Measurements from ENCODE around the gene AOPEP.
A peak's percentile ranks its signal among the peaks of the same experiment; 100 is the strongest.

AOPEP gene

DNA sequence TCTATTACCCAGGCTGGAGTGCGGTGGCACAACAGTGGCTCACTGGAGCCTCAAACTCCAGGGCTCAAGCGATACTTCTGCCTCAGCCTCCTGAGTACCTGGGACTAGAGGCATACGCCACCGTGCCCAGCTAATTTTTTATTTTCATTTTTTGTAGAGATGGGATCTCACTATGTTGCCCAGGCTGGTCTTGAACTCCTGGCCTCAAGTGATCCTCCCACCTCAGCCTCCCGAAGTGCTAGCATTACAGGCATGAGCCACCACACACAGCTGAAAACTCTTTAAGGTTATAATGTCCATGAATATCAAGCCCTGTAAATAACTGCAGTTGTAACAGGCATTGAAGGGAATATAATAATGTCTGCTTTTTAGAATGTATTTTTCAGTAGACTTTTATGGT is 271.2 kb downstream of the AOPEP start:
- H3K9ac ChIP-seq (ENCODE audit: low read length in 2 of 2): no peak overlapping the region
- H3K4me3 ChIP-seq (ENCODE audit: low read length in 2 of 2): no peak overlapping the region
- no peaks in the 10 kb centered on the region for H3K9me3 ChIP-seq (ENCODE audit: control insufficient read depth in 2 of 2, low read length in 2 of 2)
- H3K36me3 ChIP-seq (ENCODE audit: control insufficient read depth in 2 of 2, insufficient read depth in 2 of 2, low read length in 2 of 2): no peaks in the 10 kb centered on the region
- peaks cover 28% of the 10 kb centered on the region for H3K4me1 ChIP-seq (ENCODE audit: control insufficient read depth, insufficient read depth, low read length)
- H3K27me3 ChIP-seq (ENCODE audit: control insufficient read depth in 1 of 2, insufficient read depth in 2 of 2, low read length in 2 of 2): no peaks in the 10 kb centered on the region
- H3K27ac ChIP-seq (ENCODE audit: low read length): no peak overlapping the region

GRCh38 chr9:94999832-95000231 is 273.3 kb downstream of the AOPEP start:
- Histone ChIP-seq H3K4me1 (ENCODE audit: control insufficient read depth, insufficient read depth, low read length) (peaks cover 28% of the 10 kb centered on the region), H3K27me3 (ENCODE audit: control insufficient read depth in 1 of 2, insufficient read depth in 2 of 2, low read length in 2 of 2) (no peaks in the 10 kb centered on the region), H3K27ac (ENCODE audit: low read length) (peak overlapping the region; percentile 42)

DNA sequence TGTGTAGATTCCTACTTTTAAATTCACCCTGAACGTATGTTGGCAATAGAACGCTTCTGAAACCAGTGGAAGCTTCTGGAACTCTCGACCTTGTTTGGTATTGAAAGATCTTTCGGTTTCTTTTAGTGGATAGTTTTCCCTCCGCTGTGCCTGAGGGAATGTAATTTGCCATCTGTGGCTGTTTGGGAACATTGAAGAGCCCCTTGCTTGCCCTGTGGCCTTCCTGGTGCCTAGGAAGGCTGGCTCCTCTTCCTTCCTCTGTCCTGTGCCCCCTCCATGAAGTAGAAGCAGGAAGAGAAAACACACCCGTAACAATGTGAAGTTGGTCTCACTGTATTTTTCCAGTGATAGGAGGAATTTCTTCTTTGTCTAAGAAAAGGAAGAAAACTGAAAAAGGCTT is 274.3 kb downstream of the AOPEP start:
- Histone ChIP-seq H3K4me1 (ENCODE audit: control insufficient read depth, insufficient read depth, low read length) (peaks cover 19% of the 10 kb centered on the region), H3K4me3 (ENCODE audit: low read length in 2 of 2) (peak overlapping the region in 1 of 2 donors; percentile 67), H3K9me3 (ENCODE audit: control insufficient read depth in 2 of 2, low read length in 2 of 2) (no peaks in the 10 kb centered on the region), H3K9ac (ENCODE audit: low read length in 2 of 2) (peak overlapping the region; percentile 56 to 77), H3K27me3 (ENCODE audit: control insufficient read depth in 1 of 2, insufficient read depth in 2 of 2, low read length in 2 of 2) (no peaks in the 10 kb centered on the region), H3K27ac (ENCODE audit: low read length) (peak overlapping the region; percentile 88), H3K36me3 (ENCODE audit: control insufficient read depth in 2 of 2, insufficient read depth in 2 of 2, low read length in 2 of 2) (no peaks in the 10 kb centered on the region)

More at GRCh38 chr9:94999832-95000231, 273.3 kb downstream of the AOPEP start:
- H3K4me3 ChIP-seq (ENCODE audit: low read length in 2 of 2): peak overlapping the region; percentile 23 to 29
- no peaks in the 10 kb centered on the region for H3K36me3 ChIP-seq (ENCODE audit: control insufficient read depth in 2 of 2, insufficient read depth in 2 of 2, low read length in 2 of 2)
- H3K9ac ChIP-seq (ENCODE audit: low read length in 2 of 2): peak overlapping the region; percentile 26 to 30
- H3K9me3 ChIP-seq (ENCODE audit: control insufficient read depth in 2 of 2, low read length in 2 of 2): no peaks in the 10 kb centered on the region

GRCh38 chr9:95001720-95002119 is 275.2 kb downstream of the AOPEP start:
- Histone ChIP-seq H3K27me3 (ENCODE audit: control insufficient read depth in 1 of 2, insufficient read depth in 2 of 2, low read length in 2 of 2) (no peaks in the 10 kb centered on the region), H3K9me3 (ENCODE audit: control insufficient read depth in 2 of 2, low read length in 2 of 2) (no peaks in the 10 kb centered on the region), H3K9ac (ENCODE audit: low read length in 2 of 2) (no peak overlapping the region), H3K36me3 (ENCODE audit: control insufficient read depth in 2 of 2, insufficient read depth in 2 of 2, low read length in 2 of 2) (no peaks in the 10 kb centered on the region), H3K4me1 (ENCODE audit: control insufficient read depth, insufficient read depth, low read length) (peaks cover 11% of the 10 kb centered on the region), H3K4me3 (ENCODE audit: low read length in 2 of 2) (no peak overlapping the region), H3K27ac (ENCODE audit: low read length) (peak overlapping the region; percentile 98)

DNA sequence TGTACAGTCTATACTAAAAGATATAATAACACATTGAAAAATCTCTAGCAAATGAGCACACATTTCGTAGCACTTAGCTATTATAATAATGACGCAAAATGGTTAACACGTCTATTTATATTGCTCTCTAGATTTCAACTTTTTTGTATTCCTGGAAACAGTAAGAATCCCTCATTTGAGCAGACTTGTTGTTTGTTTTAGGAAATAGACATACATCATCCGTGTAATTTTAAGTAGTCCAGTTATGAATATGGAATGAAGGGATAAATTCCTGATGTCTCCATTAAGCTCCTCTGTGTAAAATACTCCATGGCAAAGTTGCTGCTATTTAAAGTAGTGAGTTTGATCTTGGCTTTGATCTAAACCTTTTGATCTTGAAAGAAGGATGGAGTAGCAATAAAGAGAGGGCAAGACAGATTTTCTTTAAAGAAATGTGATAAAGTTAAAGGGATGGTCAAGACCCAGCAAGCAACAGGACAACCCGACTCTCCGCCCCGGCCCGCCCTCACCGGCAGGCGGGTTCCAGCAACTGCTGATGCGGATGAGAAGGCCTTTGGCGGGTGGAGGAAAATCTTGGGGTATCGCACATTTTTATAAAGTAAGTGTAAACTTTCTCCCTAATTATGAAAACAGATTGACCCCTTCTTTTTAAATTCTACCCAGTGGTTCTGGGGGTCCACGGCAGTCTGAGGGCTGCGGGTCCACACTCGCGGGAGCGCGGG is 277.4 kb downstream of the AOPEP start:
- H3K4me3 ChIP-seq (ENCODE audit: low read length in 2 of 2): peak overlapping the region; percentile 80 to 91
- peak overlapping the region; percentile 98 to 99 for H3K9ac ChIP-seq (ENCODE audit: low read length in 2 of 2)
- peak overlapping the region; percentile 98 for H3K27ac ChIP-seq (ENCODE audit: low read length)
- H3K4me1 ChIP-seq (ENCODE audit: control insufficient read depth, insufficient read depth, low read length): peaks cover 11% of the 10 kb centered on the region
- H3K27me3 ChIP-seq (ENCODE audit: control insufficient read depth in 1 of 2, insufficient read depth in 2 of 2, low read length in 2 of 2): no peaks in the 10 kb centered on the region
- peaks cover 0 to 2% of the 10 kb centered on the region in 2 donors for H3K36me3 ChIP-seq (ENCODE audit: control insufficient read depth in 2 of 2, insufficient read depth in 2 of 2, low read length in 2 of 2)
- H3K9me3 ChIP-seq (ENCODE audit: control insufficient read depth in 2 of 2, low read length in 2 of 2): no peaks in the 10 kb centered on the region

- peaks cover 0 to 2% of the 10 kb centered on the region in 2 donors for H3K36me3 ChIP-seq (ENCODE audit: control insufficient read depth in 2 of 2, insufficient read depth in 2 of 2, low read length in 2 of 2)
- H3K9me3 ChIP-seq (ENCODE audit: control insufficient read depth in 2 of 2, low read length in 2 of 2): no peaks in the 10 kb centered on the region
- peak overlapping the region; percentile 98 to 99 for H3K9ac ChIP-seq (ENCODE audit: low read length in 2 of 2)
- peak overlapping the region; percentile 80 to 91 for H3K4me3 ChIP-seq (ENCODE audit: low read length in 2 of 2)
- no peaks in the 10 kb centered on the region for H3K27me3 ChIP-seq (ENCODE audit: control insufficient read depth in 1 of 2, insufficient read depth in 2 of 2, low read length in 2 of 2)
- peaks cover 9% of the 10 kb centered on the region for H3K4me1 ChIP-seq (ENCODE audit: control insufficient read depth, insufficient read depth, low read length)
- H3K27ac ChIP-seq (ENCODE audit: low read length): peak overlapping the region; percentile 98
Measured at GRCh38 chr9:95004411-95005277, 278.1 kb downstream of the AOPEP start.

GRCh38 chr9:95005278-95006143 is 279.0 kb downstream of the AOPEP start:
- H3K27ac ChIP-seq (ENCODE audit: low read length): peak overlapping the region; percentile 98
- H3K9me3 ChIP-seq (ENCODE audit: control insufficient read depth in 2 of 2, low read length in 2 of 2): no peaks in the 10 kb centered on the region
- H3K4me3 ChIP-seq (ENCODE audit: low read length in 2 of 2): peak overlapping the region; percentile 80 to 89
- H3K36me3 ChIP-seq (ENCODE audit: control insufficient read depth in 2 of 2, insufficient read depth in 2 of 2, low read length in 2 of 2): peaks cover 0 to 4% of the 10 kb centered on the region in 2 donors
- no peaks in the 10 kb centered on the region for H3K27me3 ChIP-seq (ENCODE audit: control insufficient read depth in 1 of 2, insufficient read depth in 2 of 2, low read length in 2 of 2)
- peak overlapping the region; percentile 96 to 98 for H3K9ac ChIP-seq (ENCODE audit: low read length in 2 of 2)
- H3K4me1 ChIP-seq (ENCODE audit: control insufficient read depth, insufficient read depth, low read length): peaks cover 13% of the 10 kb centered on the region

DNA sequence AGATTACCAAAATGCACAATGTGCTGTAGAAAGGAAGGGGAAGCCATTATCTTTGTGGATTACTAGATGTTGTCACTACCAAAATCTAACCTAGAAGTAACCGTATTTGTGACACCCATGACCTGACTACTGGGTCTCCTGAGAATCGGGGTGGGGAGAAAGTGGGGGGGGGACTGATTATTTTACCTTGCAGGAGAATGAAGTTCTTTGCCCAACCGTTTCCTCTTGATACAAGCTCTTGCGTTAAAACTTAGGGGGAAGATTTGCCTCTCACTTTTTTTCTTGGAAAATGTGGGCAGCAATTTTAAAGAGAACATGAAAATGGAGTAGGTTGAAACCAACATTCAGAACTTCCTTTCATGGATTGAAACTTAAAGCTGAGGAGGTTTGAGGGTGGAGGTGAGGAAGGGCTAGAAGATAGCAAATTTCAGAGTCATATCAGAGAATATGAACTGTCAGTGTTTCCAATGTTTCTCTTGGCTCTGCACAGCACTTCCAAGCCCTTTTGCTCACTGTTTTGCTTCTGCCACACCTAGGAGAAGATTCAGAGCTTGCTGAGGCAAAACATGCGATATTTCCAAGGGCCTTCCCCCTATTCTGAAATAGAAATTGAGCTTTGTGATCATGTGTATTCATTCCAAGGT is 280.8 kb downstream of the AOPEP start:
- H3K4me1 ChIP-seq (ENCODE audit: control insufficient read depth, insufficient read depth, low read length): peaks cover 19% of the 10 kb centered on the region
- no peaks in the 10 kb centered on the region for H3K9me3 ChIP-seq (ENCODE audit: control insufficient read depth in 2 of 2, low read length in 2 of 2)

GRCh38 chr9:95008151-95008771 is 281.8 kb downstream of the AOPEP start:
- Histone ChIP-seq H3K9ac (ENCODE audit: low read length in 2 of 2) (peak overlapping the region; percentile 96 to 98), H3K9me3 (ENCODE audit: control insufficient read depth in 2 of 2, low read length in 2 of 2) (no peaks in the 10 kb centered on the region), H3K4me3 (ENCODE audit: low read length in 2 of 2) (peak overlapping the region; percentile 80 to 89), H3K4me1 (ENCODE audit: control insufficient read depth, insufficient read depth, low read length) (peaks cover 22% of the 10 kb centered on the region), H3K27me3 (ENCODE audit: control insufficient read depth in 1 of 2, insufficient read depth in 2 of 2, low read length in 2 of 2) (no peaks in the 10 kb centered on the region), H3K36me3 (ENCODE audit: control insufficient read depth in 2 of 2, insufficient read depth in 2 of 2, low read length in 2 of 2) (peaks cover 3 to 4% of the 10 kb centered on the region in 2 donors), H3K27ac (ENCODE audit: low read length) (peak overlapping the region; percentile 98)

More for the DNA sequence above, 280.8 kb downstream of the AOPEP start:
- Histone ChIP-seq H3K27ac (ENCODE audit: low read length) (peak overlapping the region; percentile 98), H3K27me3 (ENCODE audit: control insufficient read depth in 1 of 2, insufficient read depth in 2 of 2, low read length in 2 of 2) (no peaks in the 10 kb centered on the region), H3K4me3 (ENCODE audit: low read length in 2 of 2) (peak overlapping the region; percentile 80 to 89), H3K36me3 (ENCODE audit: control insufficient read depth in 2 of 2, insufficient read depth in 2 of 2, low read length in 2 of 2) (peaks cover 3 to 4% of the 10 kb centered on the region in 2 donors), H3K9ac (ENCODE audit: low read length in 2 of 2) (peak overlapping the region; percentile 96 to 98)

Measured in stomach smooth muscle (tissue), 2 donors.